Measurements from ENCODE around the gene CTNNA2.

CTNNA2 gene

GRCh38 chr2:79984476-79984875, 471.6 kb downstream of the CTNNA2 start:
- TF ChIP-seq RAD21 (IDR thresholded peaks at IDR 0.05; ENCODE audit: low read depth) (no peak), TCF12 (IDR thresholded peaks at IDR 0.05; ENCODE audit: low read depth) (no peak), EP300 (IDR thresholded peaks at IDR 0.05; ENCODE audit: borderline replicate concordance) (no peak), CREB1 (IDR thresholded peaks at IDR 0.05; ENCODE audit: low read depth) (no peak), TEAD4 (IDR thresholded peaks at IDR 0.05) (no peak), CEBPB (IDR thresholded peaks at IDR 0.05) (no peak), NFIC (IDR thresholded peaks at IDR 0.05) (no peak), ZBTB7A (IDR thresholded peaks at IDR 0.05; ENCODE audit: low read depth) (no peak), MAX (IDR thresholded peaks at IDR 0.05) (no peak), FOXM1 (IDR thresholded peaks at IDR 0.05; ENCODE audit: borderline replicate concordance, low read depth) (no peak), EGR1 (IDR thresholded peaks at IDR 0.05) (no peak), TAF1 (IDR thresholded peaks at IDR 0.05; ENCODE audit: low read depth) (no peak), YY1 (IDR thresholded peaks at IDR 0.05; ENCODE audit: low read depth) (no peak)
- TF ChIP-seq, protein P1, sequence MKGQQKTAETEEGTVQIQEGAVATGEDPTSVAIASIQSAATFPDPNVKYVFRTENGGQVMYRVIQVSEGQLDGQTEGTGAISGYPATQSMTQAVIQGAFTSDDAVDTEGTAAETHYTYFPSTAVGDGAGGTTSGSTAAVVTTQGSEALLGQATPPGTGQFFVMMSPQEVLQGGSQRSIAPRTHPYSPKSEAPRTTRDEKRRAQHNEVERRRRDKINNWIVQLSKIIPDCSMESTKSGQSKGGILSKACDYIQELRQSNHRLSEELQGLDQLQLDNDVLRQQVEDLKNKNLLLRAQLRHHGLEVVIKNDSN (IDR thresholded peaks at IDR 0.05), result no peak
- TF ChIP-seq, protein P2, sequence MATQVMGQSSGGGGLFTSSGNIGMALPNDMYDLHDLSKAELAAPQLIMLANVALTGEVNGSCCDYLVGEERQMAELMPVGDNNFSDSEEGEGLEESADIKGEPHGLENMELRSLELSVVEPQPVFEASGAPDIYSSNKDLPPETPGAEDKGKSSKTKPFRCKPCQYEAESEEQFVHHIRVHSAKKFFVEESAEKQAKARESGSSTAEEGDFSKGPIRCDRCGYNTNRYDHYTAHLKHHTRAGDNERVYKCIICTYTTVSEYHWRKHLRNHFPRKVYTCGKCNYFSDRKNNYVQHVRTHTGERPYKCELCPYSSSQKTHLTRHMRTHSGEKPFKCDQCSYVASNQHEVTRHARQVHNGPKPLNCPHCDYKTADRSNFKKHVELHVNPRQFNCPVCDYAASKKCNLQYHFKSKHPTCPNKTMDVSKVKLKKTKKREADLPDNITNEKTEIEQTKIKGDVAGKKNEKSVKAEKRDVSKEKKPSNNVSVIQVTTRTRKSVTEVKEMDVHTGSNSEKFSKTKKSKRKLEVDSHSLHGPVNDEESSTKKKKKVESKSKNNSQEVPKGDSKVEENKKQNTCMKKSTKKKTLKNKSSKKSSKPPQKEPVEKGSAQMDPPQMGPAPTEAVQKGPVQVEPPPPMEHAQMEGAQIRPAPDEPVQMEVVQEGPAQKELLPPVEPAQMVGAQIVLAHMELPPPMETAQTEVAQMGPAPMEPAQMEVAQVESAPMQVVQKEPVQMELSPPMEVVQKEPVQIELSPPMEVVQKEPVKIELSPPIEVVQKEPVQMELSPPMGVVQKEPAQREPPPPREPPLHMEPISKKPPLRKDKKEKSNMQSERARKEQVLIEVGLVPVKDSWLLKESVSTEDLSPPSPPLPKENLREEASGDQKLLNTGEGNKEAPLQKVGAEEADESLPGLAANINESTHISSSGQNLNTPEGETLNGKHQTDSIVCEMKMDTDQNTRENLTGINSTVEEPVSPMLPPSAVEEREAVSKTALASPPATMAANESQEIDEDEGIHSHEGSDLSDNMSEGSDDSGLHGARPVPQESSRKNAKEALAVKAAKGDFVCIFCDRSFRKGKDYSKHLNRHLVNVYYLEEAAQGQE (IDR thresholded peaks at IDR 0.05; ENCODE audit: low read depth), result no peak

- TF ChIP-seq CREB1 (IDR thresholded peaks at IDR 0.05; ENCODE audit: low read depth) (no peak), ZBTB7A (IDR thresholded peaks at IDR 0.05; ENCODE audit: low read depth) (no peak), YY1 (IDR thresholded peaks at IDR 0.05; ENCODE audit: low read depth) (no peak), EP300 (IDR thresholded peaks at IDR 0.05; ENCODE audit: borderline replicate concordance) (no peak), MAX (IDR thresholded peaks at IDR 0.05) (no peak), EGR1 (IDR thresholded peaks at IDR 0.05) (no peak), CEBPB (IDR thresholded peaks at IDR 0.05) (no peak), RAD21 (IDR thresholded peaks at IDR 0.05; ENCODE audit: low read depth) (no peak), TAF1 (IDR thresholded peaks at IDR 0.05; ENCODE audit: low read depth) (no peak), TEAD4 (IDR thresholded peaks at IDR 0.05) (no peak), FOXM1 (IDR thresholded peaks at IDR 0.05; ENCODE audit: borderline replicate concordance, low read depth) (no peak), TCF12 (IDR thresholded peaks at IDR 0.05; ENCODE audit: low read depth) (no peak), NFIC (IDR thresholded peaks at IDR 0.05) (no peak)
- TF ChIP-seq, protein P2 (IDR thresholded peaks at IDR 0.05; ENCODE audit: low read depth), result no peak
- TF ChIP-seq, protein P1 (IDR thresholded peaks at IDR 0.05), result no peak
These were observed 472.3 kb downstream of the CTNNA2 start for GRCh38 chr2:79985145-79985544.

GRCh38 chr2:79985571-79985970, 472.7 kb downstream of the CTNNA2 start:
- TF ChIP-seq TCF12 (IDR thresholded peaks at IDR 0.05; ENCODE audit: low read depth), result no peak
- no peak for TF ChIP-seq YY1 (IDR thresholded peaks at IDR 0.05; ENCODE audit: low read depth)
- TF ChIP-seq TAF1 (IDR thresholded peaks at IDR 0.05; ENCODE audit: low read depth), result no peak
- TF ChIP-seq MAX (IDR thresholded peaks at IDR 0.05), result no peak
- TF ChIP-seq EP300 (IDR thresholded peaks at IDR 0.05; ENCODE audit: borderline replicate concordance), result no peak
- TF ChIP-seq NFIC (IDR thresholded peaks at IDR 0.05), result no peak
- no peak for TF ChIP-seq CEBPB (IDR thresholded peaks at IDR 0.05)
- TF ChIP-seq FOXM1 (IDR thresholded peaks at IDR 0.05; ENCODE audit: borderline replicate concordance, low read depth), result no peak
- TF ChIP-seq RAD21 (IDR thresholded peaks at IDR 0.05; ENCODE audit: low read depth), result no peak
- TF ChIP-seq, protein P2 (IDR thresholded peaks at IDR 0.05; ENCODE audit: low read depth), result no peak
- no peak for TF ChIP-seq EGR1 (IDR thresholded peaks at IDR 0.05)
- no peak for TF ChIP-seq CREB1 (IDR thresholded peaks at IDR 0.05; ENCODE audit: low read depth)

DNA sequence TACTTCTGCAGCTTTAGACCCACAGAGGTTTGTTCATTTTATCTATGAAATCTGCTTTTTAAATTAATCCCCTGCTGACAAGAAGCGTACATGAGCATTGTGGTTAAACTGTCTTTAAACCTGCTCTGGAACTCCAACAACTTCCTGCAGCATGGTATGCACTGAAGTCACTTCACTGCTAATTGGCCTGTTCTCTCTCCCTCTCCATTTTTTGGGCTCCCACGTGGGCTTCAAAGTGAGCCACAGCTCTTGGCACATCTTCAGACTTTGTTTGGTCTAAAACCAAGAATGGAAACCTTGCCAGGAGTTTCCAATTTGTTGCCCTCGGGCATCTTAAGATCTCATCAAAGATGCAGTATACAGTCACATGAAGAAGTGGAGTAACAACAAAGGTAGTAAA, 480.3 kb downstream of the CTNNA2 start:
- TF ChIP-seq, protein P1 (IDR thresholded peaks at IDR 0.05), result no peak
- TF ChIP-seq EGR1 (IDR thresholded peaks at IDR 0.05), result no peak
- TF ChIP-seq CREB1 (IDR thresholded peaks at IDR 0.05; ENCODE audit: low read depth), result no peak
- no peak for TF ChIP-seq EP300 (IDR thresholded peaks at IDR 0.05; ENCODE audit: borderline replicate concordance)
- no peak for TF ChIP-seq MAX (IDR thresholded peaks at IDR 0.05)
- TF ChIP-seq RAD21 (IDR thresholded peaks at IDR 0.05; ENCODE audit: low read depth), result no peak
- TF ChIP-seq TCF12 (IDR thresholded peaks at IDR 0.05; ENCODE audit: low read depth), result no peak
- TF ChIP-seq YY1 (IDR thresholded peaks at IDR 0.05; ENCODE audit: low read depth), result no peak
- TF ChIP-seq TAF1 (IDR thresholded peaks at IDR 0.05; ENCODE audit: low read depth), result no peak
- TF ChIP-seq NFIC (IDR thresholded peaks at IDR 0.05), result no peak
- no peak for TF ChIP-seq CEBPB (IDR thresholded peaks at IDR 0.05)
- TF ChIP-seq ZBTB7A (IDR thresholded peaks at IDR 0.05; ENCODE audit: low read depth), result no peak
- TF ChIP-seq, protein P2 (IDR thresholded peaks at IDR 0.05; ENCODE audit: low read depth), result no peak
- TF ChIP-seq FOXM1 (IDR thresholded peaks at IDR 0.05; ENCODE audit: borderline replicate concordance, low read depth), result no peak
- no peak for TF ChIP-seq TEAD4 (IDR thresholded peaks at IDR 0.05)
